Body of pancreas (tissue), 2 donors: ENCODE results near the gene ZNF530. TPM values are rescaled to one million over a fixed set of nuclear protein-coding genes. Genes with fewer than 3 reads are reported as not detected.

Experiments
- total RNA-seq, 2 donors: library from RNA; depleted of rRNA; stranded (reverse); fragments of >200 nt; gene quantifications; one replicate each; pipeline ENCODE4 v1.1.0, GENCODE V29; 2016

Gene ZNF530
- total RNA-seq, 2 donors from 2014 or later = 0.78 to 2.6 TPM

Other genes with a start within 250 kb of the ZNF530 start
- 1 to 10 TPM; 2.9 to 4.0 TPM for gene ZNF304, start 248.6 kb upstream of the ZNF530 start, total RNA-seq
- 1 to 10 TPM; 2.6 to 8.6 TPM for gene TRAPPC2B, start 236.3 kb upstream of the ZNF530 start, total RNA-seq
- gene ZNF547, start 236.3 kb upstream of the ZNF530 start, total RNA-seq = 1 to 10 TPM in 1 of 2 donors, not detected in 1; 3.9 TPM
- 1 to 10 TPM; 6.6 to 7.5 TPM for gene ZNF548, start 210.0 kb upstream of the ZNF530 start, total RNA-seq
- gene ZNF17, start 188.7 kb upstream of the ZNF530 start, total RNA-seq = 1 to 10 TPM; 3.6 to 9.1 TPM
- gene ZNF749, start 164.6 kb upstream of the ZNF530 start, total RNA-seq = 10 to 100 TPM in 1 of 2 donors, 1 to 10 TPM in 1; 1.8 to 17.8 TPM
- gene VN1R1, start 142.7 kb upstream of the ZNF530 start, total RNA-seq = under 1 TPM in 1 of 2 donors, not detected in 1; 0.78 TPM
- 1 to 10 TPM; 2.9 to 7.9 TPM for gene ZNF772, start 122.3 kb upstream of the ZNF530 start, total RNA-seq
- 10 to 100 TPM in 1 of 2 donors, 1 to 10 TPM in 1; 8.6 to 21.3 TPM for gene ZNF419, start 112.1 kb upstream of the ZNF530 start, total RNA-seq
- gene ZNF773, start 99.9 kb upstream of the ZNF530 start, total RNA-seq = 1 to 10 TPM; 1.6 to 2.0 TPM
- gene ZNF549, start 72.5 kb upstream of the ZNF530 start, total RNA-seq = 1 to 10 TPM in 1 of 2 donors, under 1 TPM in 1; 0.66 to 2.3 TPM
- 1 to 10 TPM; 4.9 to 5.7 TPM for gene ZNF550, start 40.0 kb upstream of the ZNF530 start, total RNA-seq
- 1 to 10 TPM in 1 of 2 donors, under 1 TPM in 1; 0.66 to 2.1 TPM for gene ZNF416, start 21.0 kb upstream of the ZNF530 start, total RNA-seq
- gene ZIK1, start 15.7 kb upstream of the ZNF530 start, total RNA-seq = 1 to 10 TPM in 1 of 2 donors, under 1 TPM in 1; 0.78 to 3.3 TPM
- 10 to 100 TPM in 1 of 2 donors, 1 to 10 TPM in 1; 6.6 to 10.9 TPM for gene ZNF134, start 14.4 kb downstream of the ZNF530 start, total RNA-seq
- 1 to 10 TPM; 3.6 to 9.9 TPM for gene ZNF211, start 33.3 kb downstream of the ZNF530 start, total RNA-seq
- gene ZSCAN4, start 69.0 kb downstream of the ZNF530 start, total RNA-seq = not detected
- 1 to 10 TPM; 2.3 to 2.9 TPM for gene ZNF551, start 82.1 kb downstream of the ZNF530 start, total RNA-seq
- 1 to 10 TPM; 2.1 to 2.6 TPM for gene ZNF154, start 109.3 kb downstream of the ZNF530 start, total RNA-seq
- 1 to 10 TPM; 2.1 to 3.3 TPM for gene ZNF671, start 127.7 kb downstream of the ZNF530 start, total RNA-seq
- 1 to 10 TPM; 4.3 to 8.8 TPM for gene ZNF776, start 146.9 kb downstream of the ZNF530 start, total RNA-seq
- 10 to 100 TPM in 1 of 2 donors, 1 to 10 TPM in 1; 4.2 to 33.6 TPM for gene ZNF586, start 169.8 kb downstream of the ZNF530 start, total RNA-seq
- 10 to 100 TPM in 1 of 2 donors, 1 to 10 TPM in 1; 9.6 to 71.5 TPM for gene ZNF552, start 215.0 kb downstream of the ZNF530 start, total RNA-seq
- gene ZNF587B, start 230.4 kb downstream of the ZNF530 start, total RNA-seq = 10 to 100 TPM; 18.7 to 36.6 TPM
- 10 to 100 TPM; 13.7 to 20.1 TPM for gene ZNF587, start 250.0 kb downstream of the ZNF530 start, total RNA-seq